ENCODE results near the gene RUSC1.
"Not testable (repeated sequence)": the region's sequence is repeated elsewhere in the genome, so short reads cannot be mapped to it uniquely, and the experiment has no call there.

Gene RUSC1

GRCh38 chr1:155324037-155324716, 3.5 kb downstream of the RUSC1 start:
- peak overlapping the region; percentile 78 to 91 for H3K4me3 ChIP-seq (ENCODE audit: low read length in 2 of 2)
- no peaks in the 10 kb centered on the region for H3K9me3 ChIP-seq (ENCODE audit: control insufficient read depth in 2 of 2, low read length in 2 of 2)
- H3K36me3 ChIP-seq (ENCODE audit: control insufficient read depth in 2 of 2, insufficient read depth in 2 of 2, low read length in 2 of 2) = peaks cover 5 to 12% of the 10 kb centered on the region in 2 donors
- H3K27me3 ChIP-seq (ENCODE audit: control insufficient read depth in 1 of 2, insufficient read depth in 2 of 2, low read length in 2 of 2) = no peaks in the 10 kb centered on the region
- H3K27ac ChIP-seq (ENCODE audit: low read length) = peak overlapping the region; percentile 88
- H3K4me1 ChIP-seq (ENCODE audit: control insufficient read depth, insufficient read depth, low read length) = peaks cover 57% of the 10 kb centered on the region
- peak overlapping the region; percentile 79 to 80 for H3K9ac ChIP-seq (ENCODE audit: low read length in 2 of 2)

- H3K9ac ChIP-seq (ENCODE audit: low read length in 2 of 2) = peak overlapping the region; percentile 75 to 79
- H3K27me3 ChIP-seq (ENCODE audit: control insufficient read depth in 1 of 2, insufficient read depth in 2 of 2, low read length in 2 of 2) = no peaks in the 10 kb centered on the region
- no peaks in the 10 kb centered on the region for H3K9me3 ChIP-seq (ENCODE audit: control insufficient read depth in 2 of 2, low read length in 2 of 2)
- H3K27ac ChIP-seq (ENCODE audit: low read length) = peak overlapping the region; percentile 88
- peak overlapping the region; percentile 78 to 91 for H3K4me3 ChIP-seq (ENCODE audit: low read length in 2 of 2)
- peaks cover 5 to 12% of the 10 kb centered on the region in 2 donors for H3K36me3 ChIP-seq (ENCODE audit: control insufficient read depth in 2 of 2, insufficient read depth in 2 of 2, low read length in 2 of 2)
- peaks cover 54% of the 10 kb centered on the region for H3K4me1 ChIP-seq (ENCODE audit: control insufficient read depth, insufficient read depth, low read length)
These were observed 4.3 kb downstream of the RUSC1 start for GRCh38 chr1:155324717-155325602.

GRCh38 chr1:155325603-155325893, 4.9 kb downstream of the RUSC1 start:
- H3K4me3 ChIP-seq (ENCODE audit: low read length in 2 of 2) = peak overlapping the region in 1 of 2 donors; percentile 91
- H3K27ac ChIP-seq (ENCODE audit: low read length) = peak overlapping the region; percentile 88
- no peaks in the 10 kb centered on the region for H3K9me3 ChIP-seq (ENCODE audit: control insufficient read depth in 2 of 2, low read length in 2 of 2)
- peak overlapping the region in 1 of 2 donors; percentile 75 for H3K9ac ChIP-seq (ENCODE audit: low read length in 2 of 2)
- H3K36me3 ChIP-seq (ENCODE audit: control insufficient read depth in 2 of 2, insufficient read depth in 2 of 2, low read length in 2 of 2) = peaks cover 5 to 16% of the 10 kb centered on the region in 2 donors
- peaks cover 49% of the 10 kb centered on the region for H3K4me1 ChIP-seq (ENCODE audit: control insufficient read depth, insufficient read depth, low read length)
- no peaks in the 10 kb centered on the region for H3K27me3 ChIP-seq (ENCODE audit: control insufficient read depth in 1 of 2, insufficient read depth in 2 of 2, low read length in 2 of 2)

GRCh38 chr1:155326020-155326526, 5.4 kb downstream of the RUSC1 start:
- Histone ChIP-seq H3K4me3 (ENCODE audit: low read length in 2 of 2) (no peak overlapping the region), H3K27ac (ENCODE audit: low read length) (no peak overlapping the region), H3K27me3 (ENCODE audit: control insufficient read depth in 1 of 2, insufficient read depth in 2 of 2, low read length in 2 of 2) (no peaks in the 10 kb centered on the region), H3K9me3 (ENCODE audit: control insufficient read depth in 2 of 2, low read length in 2 of 2) (no peaks in the 10 kb centered on the region), H3K9ac (ENCODE audit: low read length in 2 of 2) (peak overlapping the region in 1 of 2 donors; percentile 22), H3K4me1 (ENCODE audit: control insufficient read depth, insufficient read depth, low read length) (peaks cover 43% of the 10 kb centered on the region), H3K36me3 (ENCODE audit: control insufficient read depth in 2 of 2, insufficient read depth in 2 of 2, low read length in 2 of 2) (peaks cover 9 to 21% of the 10 kb centered on the region in 2 donors)

GRCh38 chr1:155326631-155327037, 5.9 kb downstream of the RUSC1 start:
- no peak overlapping the region for H3K4me3 ChIP-seq (ENCODE audit: low read length in 2 of 2)
- no peak overlapping the region for H3K27ac ChIP-seq (ENCODE audit: low read length)
- no peak overlapping the region for H3K9ac ChIP-seq (ENCODE audit: low read length in 2 of 2)
- peaks cover 9 to 25% of the 10 kb centered on the region in 2 donors for H3K36me3 ChIP-seq (ENCODE audit: control insufficient read depth in 2 of 2, insufficient read depth in 2 of 2, low read length in 2 of 2)
- no peaks in the 10 kb centered on the region for H3K27me3 ChIP-seq (ENCODE audit: control insufficient read depth in 1 of 2, insufficient read depth in 2 of 2, low read length in 2 of 2)
- peaks cover 38% of the 10 kb centered on the region for H3K4me1 ChIP-seq (ENCODE audit: control insufficient read depth, insufficient read depth, low read length)
- no peaks in the 10 kb centered on the region for H3K9me3 ChIP-seq (ENCODE audit: control insufficient read depth in 2 of 2, low read length in 2 of 2)

GRCh38 chr1:155327981-155328380, 7.3 kb downstream of the RUSC1 start:
- H3K4me1 ChIP-seq (ENCODE audit: control insufficient read depth, insufficient read depth, low read length) = peaks cover 27% of the 10 kb centered on the region
- no peaks in the 10 kb centered on the region for H3K9me3 ChIP-seq (ENCODE audit: control insufficient read depth in 2 of 2, low read length in 2 of 2)
- no peak overlapping the region for H3K9ac ChIP-seq (ENCODE audit: low read length in 2 of 2)
- no peak overlapping the region for H3K4me3 ChIP-seq (ENCODE audit: low read length in 2 of 2)
- H3K27me3 ChIP-seq (ENCODE audit: control insufficient read depth in 1 of 2, insufficient read depth in 2 of 2, low read length in 2 of 2) = no peaks in the 10 kb centered on the region
- no peak overlapping the region for H3K27ac ChIP-seq (ENCODE audit: low read length)
- H3K36me3 ChIP-seq (ENCODE audit: control insufficient read depth in 2 of 2, insufficient read depth in 2 of 2, low read length in 2 of 2) = peaks cover 9 to 25% of the 10 kb centered on the region in 2 donors

GRCh38 chr1:155328856-155329255, 8.2 kb downstream of the RUSC1 start:
- H3K9me3 ChIP-seq (ENCODE audit: control insufficient read depth in 2 of 2, low read length in 2 of 2); H3K9ac ChIP-seq (ENCODE audit: low read length in 2 of 2); H3K27ac ChIP-seq (ENCODE audit: low read length); H3K27me3 ChIP-seq (ENCODE audit: control insufficient read depth in 1 of 2, insufficient read depth in 2 of 2, low read length in 2 of 2); H3K4me3 ChIP-seq (ENCODE audit: low read length in 2 of 2): not testable (repeated sequence)
- peaks cover 9 to 30% of the 10 kb centered on the region in 2 donors for H3K36me3 ChIP-seq (ENCODE audit: control insufficient read depth in 2 of 2, insufficient read depth in 2 of 2, low read length in 2 of 2)
- H3K4me1 ChIP-seq (ENCODE audit: control insufficient read depth, insufficient read depth, low read length) = peaks cover 23% of the 10 kb centered on the region

GRCh38 chr1:155329980-155330598, 9.4 kb downstream of the RUSC1 start:
- no peak overlapping the region for H3K9ac ChIP-seq (ENCODE audit: low read length in 2 of 2)

GRCh38 chr1:155334962-155335361, 14.3 kb downstream of the RUSC1 start:
- H3K36me3 ChIP-seq (ENCODE audit: control insufficient read depth in 2 of 2, insufficient read depth in 2 of 2, low read length in 2 of 2) = peaks cover 28 to 56% of the 10 kb centered on the region in 2 donors
- no peaks in the 10 kb centered on the region for H3K4me1 ChIP-seq (ENCODE audit: control insufficient read depth, insufficient read depth, low read length)
- no peaks in the 10 kb centered on the region for H3K9me3 ChIP-seq (ENCODE audit: control insufficient read depth in 2 of 2, low read length in 2 of 2)
- no peaks in the 10 kb centered on the region for H3K27me3 ChIP-seq (ENCODE audit: control insufficient read depth in 1 of 2, insufficient read depth in 2 of 2, low read length in 2 of 2)
- no peak overlapping the region for H3K27ac ChIP-seq (ENCODE audit: low read length)
- no peak overlapping the region for H3K4me3 ChIP-seq (ENCODE audit: low read length in 2 of 2)
- peak overlapping the region in 1 of 2 donors; percentile 29 for H3K9ac ChIP-seq (ENCODE audit: low read length in 2 of 2)

More at GRCh38 chr1:155329980-155330598, 9.4 kb downstream of the RUSC1 start:
- peaks cover 13% of the 10 kb centered on the region for H3K4me1 ChIP-seq (ENCODE audit: control insufficient read depth, insufficient read depth, low read length)
- H3K9me3 ChIP-seq (ENCODE audit: control insufficient read depth in 2 of 2, low read length in 2 of 2) = no peaks in the 10 kb centered on the region
- no peak overlapping the region for H3K27ac ChIP-seq (ENCODE audit: low read length)
- no peak overlapping the region for H3K4me3 ChIP-seq (ENCODE audit: low read length in 2 of 2)
- H3K27me3 ChIP-seq (ENCODE audit: control insufficient read depth in 1 of 2, insufficient read depth in 2 of 2, low read length in 2 of 2) = no peaks in the 10 kb centered on the region
- peaks cover 9 to 33% of the 10 kb centered on the region in 2 donors for H3K36me3 ChIP-seq (ENCODE audit: control insufficient read depth in 2 of 2, insufficient read depth in 2 of 2, low read length in 2 of 2)

GRCh38 chr1:155339515-155340097, 18.9 kb downstream of the RUSC1 start:
- H3K36me3 ChIP-seq (ENCODE audit: control insufficient read depth in 2 of 2, insufficient read depth in 2 of 2, low read length in 2 of 2) = peaks cover 51 to 64% of the 10 kb centered on the region in 2 donors
- H3K27ac ChIP-seq (ENCODE audit: low read length) = no peak overlapping the region
- no peaks in the 10 kb centered on the region for H3K4me1 ChIP-seq (ENCODE audit: control insufficient read depth, insufficient read depth, low read length)
- no peak overlapping the region for H3K9ac ChIP-seq (ENCODE audit: low read length in 2 of 2)
- H3K27me3 ChIP-seq (ENCODE audit: control insufficient read depth in 1 of 2, insufficient read depth in 2 of 2, low read length in 2 of 2) = no peaks in the 10 kb centered on the region
- no peaks in the 10 kb centered on the region for H3K9me3 ChIP-seq (ENCODE audit: control insufficient read depth in 2 of 2, low read length in 2 of 2)
- no peak overlapping the region for H3K4me3 ChIP-seq (ENCODE audit: low read length in 2 of 2)
